Measurements from ENCODE around the gene JPT2.

DNA sequence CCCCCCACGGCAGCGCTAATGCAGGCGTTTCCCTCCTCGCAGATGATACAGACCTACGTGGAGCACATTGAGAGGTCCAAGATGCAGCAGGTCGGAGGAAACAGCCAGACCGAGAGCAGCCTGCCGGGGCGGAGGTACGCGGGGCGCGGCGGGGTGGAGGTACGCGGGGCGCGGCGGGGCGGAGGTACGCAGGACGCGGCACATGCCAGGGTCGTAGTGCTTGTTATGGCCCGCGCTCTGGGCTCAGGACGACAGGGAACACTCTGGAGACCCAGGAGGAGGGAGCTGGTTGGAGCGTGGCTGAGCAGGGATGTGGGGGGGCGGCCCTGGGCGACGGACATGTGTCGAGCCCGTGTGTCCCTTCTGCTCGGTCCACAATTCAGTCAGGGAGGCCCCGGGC lies 51.4 kb downstream of the JPT2 start:
- TF ChIP-seq, protein P1, sequence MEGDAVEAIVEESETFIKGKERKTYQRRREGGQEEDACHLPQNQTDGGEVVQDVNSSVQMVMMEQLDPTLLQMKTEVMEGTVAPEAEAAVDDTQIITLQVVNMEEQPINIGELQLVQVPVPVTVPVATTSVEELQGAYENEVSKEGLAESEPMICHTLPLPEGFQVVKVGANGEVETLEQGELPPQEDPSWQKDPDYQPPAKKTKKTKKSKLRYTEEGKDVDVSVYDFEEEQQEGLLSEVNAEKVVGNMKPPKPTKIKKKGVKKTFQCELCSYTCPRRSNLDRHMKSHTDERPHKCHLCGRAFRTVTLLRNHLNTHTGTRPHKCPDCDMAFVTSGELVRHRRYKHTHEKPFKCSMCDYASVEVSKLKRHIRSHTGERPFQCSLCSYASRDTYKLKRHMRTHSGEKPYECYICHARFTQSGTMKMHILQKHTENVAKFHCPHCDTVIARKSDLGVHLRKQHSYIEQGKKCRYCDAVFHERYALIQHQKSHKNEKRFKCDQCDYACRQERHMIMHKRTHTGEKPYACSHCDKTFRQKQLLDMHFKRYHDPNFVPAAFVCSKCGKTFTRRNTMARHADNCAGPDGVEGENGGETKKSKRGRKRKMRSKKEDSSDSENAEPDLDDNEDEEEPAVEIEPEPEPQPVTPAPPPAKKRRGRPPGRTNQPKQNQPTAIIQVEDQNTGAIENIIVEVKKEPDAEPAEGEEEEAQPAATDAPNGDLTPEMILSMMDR (IDR thresholded peaks at IDR 0.05) = no peak
- no peak for TF ChIP-seq POLR2A (IDR thresholded peaks at IDR 0.05)

All from adrenal gland (tissue), 5 donors.